ENCODE data around the gene BCL11A.

DNA sequence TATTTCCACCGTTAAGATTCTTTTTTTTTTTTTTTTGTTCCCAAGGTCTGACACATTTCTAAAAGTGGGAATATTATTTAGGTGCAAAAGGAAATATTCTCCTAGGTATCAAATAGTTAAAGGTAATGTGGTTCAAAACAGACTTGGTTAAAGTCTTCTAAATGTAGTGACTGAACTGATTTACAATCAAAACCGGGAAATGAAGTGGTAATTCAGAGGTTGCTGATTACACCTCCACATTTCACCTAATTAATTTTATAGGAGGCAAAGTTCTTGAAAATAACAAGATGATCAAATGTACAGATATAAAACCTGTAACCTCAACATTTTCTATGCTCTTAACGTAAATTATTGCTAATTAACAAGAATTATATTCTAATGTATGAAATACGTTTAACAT, 5.1 kb downstream of the BCL11A start:
- TF ChIP-seq, protein P1, sequence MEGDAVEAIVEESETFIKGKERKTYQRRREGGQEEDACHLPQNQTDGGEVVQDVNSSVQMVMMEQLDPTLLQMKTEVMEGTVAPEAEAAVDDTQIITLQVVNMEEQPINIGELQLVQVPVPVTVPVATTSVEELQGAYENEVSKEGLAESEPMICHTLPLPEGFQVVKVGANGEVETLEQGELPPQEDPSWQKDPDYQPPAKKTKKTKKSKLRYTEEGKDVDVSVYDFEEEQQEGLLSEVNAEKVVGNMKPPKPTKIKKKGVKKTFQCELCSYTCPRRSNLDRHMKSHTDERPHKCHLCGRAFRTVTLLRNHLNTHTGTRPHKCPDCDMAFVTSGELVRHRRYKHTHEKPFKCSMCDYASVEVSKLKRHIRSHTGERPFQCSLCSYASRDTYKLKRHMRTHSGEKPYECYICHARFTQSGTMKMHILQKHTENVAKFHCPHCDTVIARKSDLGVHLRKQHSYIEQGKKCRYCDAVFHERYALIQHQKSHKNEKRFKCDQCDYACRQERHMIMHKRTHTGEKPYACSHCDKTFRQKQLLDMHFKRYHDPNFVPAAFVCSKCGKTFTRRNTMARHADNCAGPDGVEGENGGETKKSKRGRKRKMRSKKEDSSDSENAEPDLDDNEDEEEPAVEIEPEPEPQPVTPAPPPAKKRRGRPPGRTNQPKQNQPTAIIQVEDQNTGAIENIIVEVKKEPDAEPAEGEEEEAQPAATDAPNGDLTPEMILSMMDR (conservative IDR thresholded peaks at IDR 0.05; ENCODE audit: low read depth, low read length) = no peak
- TF ChIP-seq EZH2 (IDR thresholded peaks at IDR 0.05; ENCODE audit: borderline replicate concordance, low read depth, low read length, poor library complexity, severe bottlenecking) = no peak

Data from A673 (cell line).